LNCAP (cell line): Measurements from ENCODE around the gene MRM2.

ENCODE experiments used
- TF ChIP-seq, protein P1 (sequence below): fragments of 450-650 bp; IDR thresholded peaks from 2 replicates; pipeline ENCODE4 v1.5.1; 2017; ENCODE audit warnings: mild to moderate bottlenecking

MRM2 gene

GRCh38 chr7:2255145-2256139, 13.4 kb upstream of the MRM2 start:
- TF ChIP-seq, protein P1, sequence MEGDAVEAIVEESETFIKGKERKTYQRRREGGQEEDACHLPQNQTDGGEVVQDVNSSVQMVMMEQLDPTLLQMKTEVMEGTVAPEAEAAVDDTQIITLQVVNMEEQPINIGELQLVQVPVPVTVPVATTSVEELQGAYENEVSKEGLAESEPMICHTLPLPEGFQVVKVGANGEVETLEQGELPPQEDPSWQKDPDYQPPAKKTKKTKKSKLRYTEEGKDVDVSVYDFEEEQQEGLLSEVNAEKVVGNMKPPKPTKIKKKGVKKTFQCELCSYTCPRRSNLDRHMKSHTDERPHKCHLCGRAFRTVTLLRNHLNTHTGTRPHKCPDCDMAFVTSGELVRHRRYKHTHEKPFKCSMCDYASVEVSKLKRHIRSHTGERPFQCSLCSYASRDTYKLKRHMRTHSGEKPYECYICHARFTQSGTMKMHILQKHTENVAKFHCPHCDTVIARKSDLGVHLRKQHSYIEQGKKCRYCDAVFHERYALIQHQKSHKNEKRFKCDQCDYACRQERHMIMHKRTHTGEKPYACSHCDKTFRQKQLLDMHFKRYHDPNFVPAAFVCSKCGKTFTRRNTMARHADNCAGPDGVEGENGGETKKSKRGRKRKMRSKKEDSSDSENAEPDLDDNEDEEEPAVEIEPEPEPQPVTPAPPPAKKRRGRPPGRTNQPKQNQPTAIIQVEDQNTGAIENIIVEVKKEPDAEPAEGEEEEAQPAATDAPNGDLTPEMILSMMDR = no peak

GRCh38 chr7:2254429-2255144, 12.6 kb upstream of the MRM2 start:
- TF ChIP-seq, protein P1 = no peak

GRCh38 chr7:2253525-2254244, 11.7 kb upstream of the MRM2 start:
- TF ChIP-seq, protein P1 = no peak

DNA sequence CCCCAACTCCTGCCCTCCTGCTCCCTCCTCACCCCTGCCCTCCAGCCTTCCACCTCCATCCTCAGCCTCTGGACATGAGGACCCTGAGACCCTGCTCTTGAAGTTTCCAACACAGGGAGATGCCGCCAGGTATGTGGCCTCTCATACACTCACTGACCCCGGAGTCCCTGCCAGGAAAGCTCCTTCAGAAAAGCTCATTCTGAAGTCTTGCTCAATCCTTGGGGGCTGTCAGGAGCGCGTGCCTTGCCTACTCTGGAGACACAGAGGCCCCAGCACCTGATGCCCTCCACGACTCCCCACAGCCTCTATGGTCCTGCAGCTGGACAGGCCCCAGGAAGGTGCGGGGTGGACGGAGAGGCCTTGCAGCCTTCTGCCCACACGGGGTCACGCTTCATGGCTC, 11.0 kb upstream of the MRM2 start:
- TF ChIP-seq, protein P1 = no peak

DNA sequence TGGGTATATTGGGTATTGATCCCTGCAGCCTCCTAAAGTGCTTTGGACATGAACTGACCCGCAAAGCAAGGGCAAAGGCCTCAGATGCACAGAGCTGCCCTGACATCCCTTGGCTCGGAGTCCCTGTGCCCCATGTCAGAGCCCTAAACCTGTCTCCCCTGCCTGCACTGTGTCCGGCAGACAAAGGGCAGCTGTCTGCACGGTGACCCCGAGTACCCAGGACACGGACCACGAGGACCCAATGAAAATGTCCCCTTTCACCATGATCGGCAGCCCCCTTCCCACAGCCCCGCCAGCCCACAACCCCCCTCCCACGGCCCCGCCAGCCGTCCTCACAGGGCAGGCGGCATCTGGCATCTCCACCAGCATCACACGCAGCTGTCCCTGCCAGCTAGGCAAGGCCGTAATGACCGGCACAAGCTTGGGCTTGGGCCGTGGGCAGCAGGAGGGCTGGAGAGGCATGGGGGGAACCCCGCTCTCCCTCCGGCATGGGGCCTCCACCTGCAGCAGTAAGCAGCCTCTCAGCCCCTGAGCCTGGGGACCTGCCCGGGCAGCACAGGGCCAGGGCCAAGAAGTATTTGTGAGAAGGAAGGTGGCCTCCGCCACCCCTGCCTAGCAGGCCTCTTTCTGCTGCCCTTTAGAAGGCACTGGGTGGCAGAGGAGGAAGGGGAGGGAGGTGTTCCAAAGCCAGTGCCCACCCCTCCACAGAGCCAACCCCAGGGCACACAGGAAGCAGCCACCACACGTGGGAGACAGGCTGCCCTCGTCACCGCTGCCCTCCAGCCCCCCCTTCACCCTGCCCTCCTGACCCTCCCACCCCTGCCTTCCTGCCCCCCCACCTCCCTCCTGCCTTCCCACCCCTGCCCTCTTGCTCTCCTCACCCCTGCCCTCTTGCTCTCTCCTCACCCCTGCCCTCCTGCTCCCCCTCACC, 10.1 kb upstream of the MRM2 start:
- TF ChIP-seq, protein P1 = no peak

DNA sequence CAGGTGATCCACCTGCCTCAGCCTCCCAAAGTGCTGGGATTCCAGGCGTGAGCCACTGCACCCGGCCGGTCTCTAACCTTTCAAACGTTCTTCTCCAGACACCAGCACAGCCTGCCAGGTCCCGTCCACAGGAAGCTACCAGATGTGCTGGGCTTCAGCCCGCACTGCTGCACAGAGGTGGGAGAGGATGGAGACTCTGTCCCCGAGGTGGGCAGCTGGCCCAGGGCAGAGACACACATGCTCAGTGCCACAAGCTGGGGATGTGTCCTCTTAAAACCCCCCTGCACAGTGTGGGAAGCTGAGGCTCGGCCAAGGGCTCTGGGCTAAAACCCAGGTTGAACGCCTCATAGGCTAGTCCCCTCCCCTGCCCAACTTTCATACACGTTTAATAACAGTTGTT, 9.4 kb upstream of the MRM2 start:
- TF ChIP-seq, protein P1 = no peak
